ENCODE measurements around the gene GALNT1.
A peak's percentile ranks its signal among the peaks of the same experiment; 100 is the strongest.

Gene GALNT1

GRCh38 chr18:35728676-35729075, 147.1 kb downstream of the GALNT1 start:
- no peak for DNase-seq

- DNase-seq: no peak
These were observed 148.6 kb downstream of the GALNT1 start for GRCh38 chr18:35729991-35730668.

GRCh38 chr18:35730691-35731370, 149.3 kb downstream of the GALNT1 start:
- DNase-seq: no peak

- DNase-seq: no peak
These were observed 150.2 kb downstream of the GALNT1 start for GRCh38 chr18:35731701-35732100.

- no peak for DNase-seq
These were observed 150.6 kb downstream of the GALNT1 start for GRCh38 chr18:35732162-35732561.

GRCh38 chr18:35732636-35733035, 151.1 kb downstream of the GALNT1 start:
- no peak for DNase-seq

- no peak for DNase-seq
These were observed 151.9 kb downstream of the GALNT1 start for GRCh38 chr18:35733408-35733807.

- no peak for DNase-seq
These were observed 155.2 kb downstream of the GALNT1 start for GRCh38 chr18:35736696-35737095.

- DNase-seq: no peak
These were observed 158.2 kb downstream of the GALNT1 start for GRCh38 chr18:35739778-35740177.

GRCh38 chr18:35740656-35741055, 159.1 kb downstream of the GALNT1 start:
- DNase-seq: no peak

GRCh38 chr18:35743916-35744315, 162.4 kb downstream of the GALNT1 start:
- no peak for DNase-seq

- no peak for DNase-seq
These were observed 164.3 kb downstream of the GALNT1 start for GRCh38 chr18:35745814-35746213.

- DNase-seq: no peak
These were observed 165.3 kb downstream of the GALNT1 start for GRCh38 chr18:35746826-35747339.

- no peak for DNase-seq
These were observed 166.4 kb downstream of the GALNT1 start for GRCh38 chr18:35747894-35748472.

GRCh38 chr18:35749701-35750100, 168.2 kb downstream of the GALNT1 start:
- DNase-seq: no peak

GRCh38 chr18:35750929-35751328, 169.4 kb downstream of the GALNT1 start:
- DNase-seq: no peak

GRCh38 chr18:35753306-35753910, 171.9 kb downstream of the GALNT1 start:
- no peak for DNase-seq

GRCh38 chr18:35754464-35754863, 172.9 kb downstream of the GALNT1 start:
- no peak for DNase-seq

GRCh38 chr18:35755369-35755768, 173.8 kb downstream of the GALNT1 start:
- no peak for DNase-seq

GRCh38 chr18:35756506-35757117, 175.1 kb downstream of the GALNT1 start:
- DNase-seq: peak; percentile 57
